ENCODE results near the gene EMB. TPM values are rescaled to one million over a fixed set of nuclear protein-coding genes. Genes with fewer than 3 reads are reported as not detected.

EMB gene
- total and polyA plus RNA-seq, 2 of the 8 experiments (the other 6 are each of a cell fraction or from before 2014, with no cell fraction given) = 29.3 to 48.4 TPM

GRCh38 chr5:50447228-50447627 lies 6.1 kb upstream of the EMB start (continued):
- TF ChIP-seq ZNF274 (IDR thresholded peaks at IDR 0.05; ENCODE audit: borderline replicate concordance, extremely low read depth, low read length) (no peak), TCF12 (IDR thresholded peaks at IDR 0.05; ENCODE audit: low read depth, low read length) (no peak), POLR2AphosphoS5 (IDR thresholded peaks at IDR 0.05; ENCODE audit: low read depth, low read length) (no peak), KDM5A (IDR thresholded peaks at IDR 0.05; ENCODE audit: low read length) (no peak), KDM1A (IDR thresholded peaks at IDR 0.05; ENCODE audit: borderline replicate concordance, low read length) (no peak), NANOG (IDR thresholded peaks at IDR 0.05; ENCODE audit: insufficient read depth, low read depth, low read length, poor library complexity, severe bottlenecking) (no peak), RFX5 (IDR thresholded peaks at IDR 0.05; ENCODE audit: borderline replicate concordance, low read depth, low read length) (no peak)

Measured in H1 (cell line).